Stomach (tissue), 9 donors: ENCODE data around the gene CAVIN1. TPM values are rescaled to one million over a fixed set of nuclear protein-coding genes. Genes with fewer than 3 reads are reported as not detected.
A peak's percentile ranks its signal among the peaks of the same experiment; 100 is the strongest.

ENCODE experiments used
- DNase-seq, 2 donors: peaks; one replicate each; pipeline versions ENCODE4 v3.0.0 to v3.0.0-alpha.2; 2013 to 2019
- H3K27ac ChIP-seq, 5 donors: fragments of 200-600 bp in 4 of 5; sonication (generic) in 4 of 5; one replicate each; pipeline ENCODE4 v1.5.1; 2013 to 2019; ENCODE audit warnings: mild to moderate bottlenecking in 1 of 5, moderate library complexity in 1 of 5
- H3K27me3 ChIP-seq, 3 donors: fragments of 200-600 bp; sonication (generic); one replicate each; pipeline ENCODE4 v1.5.1; 2017 to 2019; ENCODE audit warnings: mixed run types in 1 of 3
- H3K36me3 ChIP-seq, 4 donors: fragments of 200-600 bp; sonication (generic); 1 replicate in 3 of 4; 2 replicates in 1 of 4; pipeline ENCODE4 v1.5.1; 2016 to 2019
- H3K4me1 ChIP-seq, 4 donors: fragments of 200-600 bp; sonication (generic); one replicate each; pipeline ENCODE4 v1.5.1; 2016 to 2019
- H3K4me3 ChIP-seq, 4 donors: fragments of 200-600 bp; sonication (generic) in 3 of 4; one replicate each; pipeline ENCODE4 v1.5.1; 2016 to 2019; ENCODE audit warnings: mild to moderate bottlenecking in 1 of 4
- H3K9me3 ChIP-seq, 4 donors: fragments of 200-600 bp; sonication (generic); one replicate each; pipeline ENCODE4 v1.5.1; 2016 to 2019
- EP300 ChIP-seq: sonication (generic); formaldehyde crosslinking; IDR thresholded peaks from one replicate; pipeline ENCODE4 v1.6.1; 2017; ENCODE audit warnings: antibody characterized with exemption
- POLR2A ChIP-seq, 4 donors: fragments of 450-650 bp; IDR thresholded peaks; one replicate each; pipeline ENCODE4 v1.6.1; 2016; ENCODE audit warnings: antibody characterized with exemption in 4 of 4, control low read depth in 2 of 4, mild to moderate bottlenecking in 1 of 4, moderate library complexity in 1 of 4
- POLR2AphosphoS5 ChIP-seq, 3 donors: sonication (generic); formaldehyde crosslinking; IDR thresholded peaks; one replicate each; pipeline ENCODE4 v1.6.1; 2016; ENCODE audit warnings: antibody characterized with exemption in 3 of 3
- WGBS, 5 donors: extraction: QIAGEN DNeasy Blood & Tissue Kit in 3 of 5; methylation state at CpG; one replicate each; pipeline versions ENCODE4 v1.1.5 to v1.1.7; 2013 to 2018; 5-methylcytosine and 5-hydroxymethylcytosine counted together
- intact Hi-C: fragments of 100-400 bp; cut with DNase I; formaldehyde crosslinking; loops from one replicate; pipeline ENCODE4 v1.15.1; 2023; ENCODE audit warnings: low total_unique reads
- polyA plus RNA-seq, 3 donors: library from polyadenylated mRNA; stranded (reverse); fragments of 200-250 nt; gene quantifications; one replicate each; pipeline ENCODE4 v1.2.3, GENCODE V29; 2013
- small RNA-seq, 4 donors: library from RNA; depleted of rRNA; stranded (forward); fragments of <200 nt; gene quantifications; one replicate each; pipeline ENCODE3, GENCODE V24; 2016
- total RNA-seq, 5 donors: library from RNA; depleted of rRNA; stranded (reverse); fragments of >200 nt; gene quantifications; one replicate each; pipeline versions ENCODE4 v1.1.0 to v1.2.3, GENCODE V29; 2014 to 2016
- TF ChIP-seq, protein P1 (sequence below), 7 experiments: fragments of 450-650 bp in 4 of 7; fragments of 200-600 bp in 3 of 7; sonication (generic) in 3 of 7; IDR thresholded peaks; one replicate each; pipeline ENCODE4 v1.5.1; 2016 to 2019; ENCODE audit warnings: antibody characterized with exemption in 7 of 7, control low read depth in 2 of 7, mild to moderate bottlenecking in 1 of 7
- donor health status: healthy with polysubstance abuse.
- donor health status: Bipolar disorder and iron deficiency.
- donor health status: healthy.

CAVIN1 gene
- total and polyA plus RNA-seq, 8 donors, result 61.2 to 244 (median 102) TPM

DNA sequence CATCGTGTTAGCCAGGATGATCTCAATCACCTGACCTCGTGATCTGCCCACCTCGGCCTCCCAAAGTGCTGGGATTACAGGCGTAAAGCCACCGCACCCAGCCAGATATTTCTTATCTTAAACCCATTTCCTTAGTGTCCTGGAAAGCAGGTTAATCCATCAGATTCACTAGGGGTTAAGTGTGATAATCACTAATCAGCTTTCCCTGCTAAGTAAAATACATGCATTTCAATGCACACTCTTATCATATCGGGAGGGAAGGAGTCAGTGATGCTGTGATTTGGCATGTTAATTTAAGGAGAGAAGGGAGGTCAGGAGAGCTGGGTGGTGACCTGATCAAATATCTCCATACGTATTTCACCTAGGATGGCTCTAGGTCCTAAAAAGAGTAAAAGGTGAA is 63.9 kb downstream of the CAVIN1 start:
- DNase-seq, result no peak
- H3K27ac ChIP-seq, result no peak overlapping the region
- H3K27me3 ChIP-seq, result no peaks in the 10 kb centered on the region

DNA sequence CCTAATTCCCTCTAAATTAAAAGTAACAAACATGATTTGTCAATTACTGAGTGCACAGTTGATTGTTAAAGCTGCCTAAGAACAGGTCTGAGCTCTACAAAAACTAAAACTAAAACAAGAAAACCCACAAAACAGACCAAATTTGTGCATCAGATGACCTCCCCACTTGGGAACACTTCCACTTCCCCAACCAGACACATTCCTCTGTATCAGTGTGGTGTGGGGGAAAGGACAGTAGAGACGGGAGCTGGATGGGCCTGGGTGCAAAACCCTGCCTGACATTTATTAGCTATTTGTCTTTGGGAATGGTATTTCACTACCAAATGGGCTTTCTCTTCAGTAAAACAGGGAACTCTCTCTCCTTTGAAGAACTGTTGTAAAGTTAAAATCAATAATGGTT is 64.6 kb downstream of the CAVIN1 start:
- WGBS, 5 donors, result 67 to 88% (median 82%) methylated on average over 1 of the region's 1 CpG
- Histone ChIP-seq H3K9me3 (no peaks in the 10 kb centered on the region), H3K4me1 (peaks cover 23 to 86% (median 69%) of the 10 kb centered on the region in 4 donors), H3K27me3 (no peaks in the 10 kb centered on the region), H3K4me3 (no peak overlapping the region), H3K36me3 (no peaks in the 10 kb centered on the region), H3K27ac (no peak overlapping the region)
- intact Hi-C loops, result no loop called here
- TF ChIP-seq EP300, result no peak
- TF ChIP-seq, protein P1, sequence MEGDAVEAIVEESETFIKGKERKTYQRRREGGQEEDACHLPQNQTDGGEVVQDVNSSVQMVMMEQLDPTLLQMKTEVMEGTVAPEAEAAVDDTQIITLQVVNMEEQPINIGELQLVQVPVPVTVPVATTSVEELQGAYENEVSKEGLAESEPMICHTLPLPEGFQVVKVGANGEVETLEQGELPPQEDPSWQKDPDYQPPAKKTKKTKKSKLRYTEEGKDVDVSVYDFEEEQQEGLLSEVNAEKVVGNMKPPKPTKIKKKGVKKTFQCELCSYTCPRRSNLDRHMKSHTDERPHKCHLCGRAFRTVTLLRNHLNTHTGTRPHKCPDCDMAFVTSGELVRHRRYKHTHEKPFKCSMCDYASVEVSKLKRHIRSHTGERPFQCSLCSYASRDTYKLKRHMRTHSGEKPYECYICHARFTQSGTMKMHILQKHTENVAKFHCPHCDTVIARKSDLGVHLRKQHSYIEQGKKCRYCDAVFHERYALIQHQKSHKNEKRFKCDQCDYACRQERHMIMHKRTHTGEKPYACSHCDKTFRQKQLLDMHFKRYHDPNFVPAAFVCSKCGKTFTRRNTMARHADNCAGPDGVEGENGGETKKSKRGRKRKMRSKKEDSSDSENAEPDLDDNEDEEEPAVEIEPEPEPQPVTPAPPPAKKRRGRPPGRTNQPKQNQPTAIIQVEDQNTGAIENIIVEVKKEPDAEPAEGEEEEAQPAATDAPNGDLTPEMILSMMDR (IDR thresholded peaks at IDR 0.05), result no peak
- no peak for TF ChIP-seq POLR2AphosphoS5 (IDR thresholded peaks at IDR 0.05)
- TF ChIP-seq POLR2A (IDR thresholded peaks at IDR 0.05), result no peak
- DNase-seq, result no peak

More for the DNA sequence above, 63.9 kb downstream of the CAVIN1 start:
- no peak for TF ChIP-seq POLR2A (IDR thresholded peaks at IDR 0.05)
- TF ChIP-seq POLR2AphosphoS5 (IDR thresholded peaks at IDR 0.05), result no peak
- TF ChIP-seq EP300, result no peak
- TF ChIP-seq, protein P1 (IDR thresholded peaks at IDR 0.05), result no peak
- Histone ChIP-seq H3K4me1 (peaks cover 25 to 87% (median 71%) of the 10 kb centered on the region in 4 donors), H3K36me3 (no peaks in the 10 kb centered on the region), H3K9me3 (no peaks in the 10 kb centered on the region), H3K4me3 (no peak overlapping the region)
- WGBS, 5 donors, result 72 to 76% (median 74%) methylated on average over 7 of the region's 7 CpGs
- intact Hi-C loops, result no loop called here

DNA sequence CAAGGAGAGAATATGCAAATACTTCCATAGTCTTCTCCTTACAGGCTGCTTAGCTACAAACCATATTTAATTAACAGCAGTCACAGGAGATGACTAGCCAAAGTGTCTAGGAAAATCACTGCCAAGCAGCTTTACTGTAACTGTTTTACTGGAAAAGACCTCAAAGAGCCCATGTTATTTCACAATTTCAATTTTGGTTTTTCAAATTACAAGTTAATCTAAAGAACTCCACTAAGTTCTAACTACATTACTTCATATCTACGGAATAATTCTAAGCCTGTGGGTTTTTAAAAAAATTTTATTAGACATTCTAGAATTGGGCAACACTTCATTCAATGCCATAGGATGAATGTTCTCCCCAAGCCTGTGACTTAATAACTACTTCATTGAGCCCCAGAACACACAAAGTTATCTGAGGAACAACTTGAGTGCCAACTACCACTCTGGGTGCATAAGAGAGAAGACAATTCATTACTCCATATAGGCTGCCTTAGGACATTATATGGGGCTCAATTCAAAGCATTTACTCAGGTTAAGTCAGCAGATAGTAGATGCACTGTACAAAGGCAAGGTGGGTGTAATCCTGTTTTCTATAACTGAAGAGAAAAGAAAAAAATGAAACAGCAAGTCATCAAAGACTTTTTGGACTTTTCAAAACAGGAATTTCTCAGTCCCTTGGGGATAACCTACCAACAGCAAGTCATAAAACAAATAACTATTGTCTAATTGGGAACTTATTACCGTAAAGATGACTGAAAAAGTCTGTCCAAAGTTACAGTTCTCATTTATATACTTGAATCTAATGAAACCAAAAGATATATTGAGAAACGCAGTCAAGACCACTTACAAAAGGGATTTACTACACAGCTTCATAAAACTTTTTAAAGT is 67.9 kb downstream of the CAVIN1 start:
- intact Hi-C loops, result no loop called here

More for the DNA sequence above, 67.9 kb downstream of the CAVIN1 start:
- peaks cover 9 to 78% (median 56%) of the 10 kb centered on the region in 4 donors for H3K4me1 ChIP-seq
- TF ChIP-seq POLR2AphosphoS5 (IDR thresholded peaks at IDR 0.05) (no peak), POLR2A (IDR thresholded peaks at IDR 0.05) (no peak), EP300 (no peak)
- TF ChIP-seq, protein P1 (IDR thresholded peaks at IDR 0.05), result no peak
- WGBS, 5 donors, result 68 to 75% (median 71%) methylated on average over 3 of the region's 3 CpGs
- peak overlapping the region in 1 of 5 donors; percentile 4 for H3K27ac ChIP-seq
- H3K9me3 ChIP-seq, result no peaks in the 10 kb centered on the region
- DNase-seq, result no peak
- no peaks in the 10 kb centered on the region for H3K36me3 ChIP-seq
- H3K4me3 ChIP-seq, result no peak overlapping the region
- no peaks in the 10 kb centered on the region for H3K27me3 ChIP-seq

Small RNAs within 50 kb of the gene (small RNA-seq; reads per million reads assigned to genes)
- gene RNU7-97P, result 0 reads per million in 4 donors

Other genes with a start within 250 kb of the CAVIN1 start
- not detected for gene KCNH4, start 242.1 kb downstream of the CAVIN1 start, total RNA-seq
- gene KCNH4, start 242.1 kb downstream of the CAVIN1 start, polyA plus RNA-seq, result not detected
- not detected for gene HCRT, start 237.8 kb downstream of the CAVIN1 start, total RNA-seq
- gene HCRT, start 237.8 kb downstream of the CAVIN1 start, polyA plus RNA-seq, result not detected
- gene GHDC, start 228.8 kb downstream of the CAVIN1 start, total RNA-seq, result 10 to 100 TPM in 3 of 5 donors, 1 to 10 TPM in 1, not detected in 1; 7.1 to 43.2 (median 13.5) TPM
- gene GHDC, start 228.8 kb downstream of the CAVIN1 start, polyA plus RNA-seq, result 10 to 100 TPM; 11.3 to 14.5 (median 13.9) TPM
- 10 to 100 TPM; 51.4 to 86.2 (median 62.4) TPM for gene STAT5B, start 146.9 kb downstream of the CAVIN1 start, total RNA-seq
- 10 to 100 TPM; 18.9 to 24.1 (median 19.8) TPM for gene STAT5B, start 146.9 kb downstream of the CAVIN1 start, polyA plus RNA-seq
- 10 to 100 TPM; 16.2 to 81.7 (median 20.6) TPM for gene STAT5A, start 134.8 kb downstream of the CAVIN1 start, total RNA-seq
- 10 to 100 TPM in 2 of 3 donors, 1 to 10 TPM in 1; 9.6 to 10.5 (median 10.5) TPM for gene STAT5A, start 134.8 kb downstream of the CAVIN1 start, polyA plus RNA-seq
- gene STAT3, start 34.8 kb downstream of the CAVIN1 start, total RNA-seq, result 100 to 1,000 TPM in 4 of 5 donors, 10 to 100 TPM in 1; 70.4 to 207 (median 159) TPM
- gene STAT3, start 34.8 kb downstream of the CAVIN1 start, polyA plus RNA-seq, result 10 to 100 TPM; 31.3 to 46.6 (median 42.3) TPM
- 100 to 1,000 TPM in 3 of 5 donors, 10 to 100 TPM in 2; 61.7 to 435 (median 123) TPM for gene ATP6V0A1, start 35.6 kb upstream of the CAVIN1 start, total RNA-seq
- 10 to 100 TPM; 13.1 to 24.5 (median 13.2) TPM for gene ATP6V0A1, start 35.6 kb upstream of the CAVIN1 start, polyA plus RNA-seq
- 10 to 100 TPM; 11.7 to 55.8 (median 22.9) TPM for gene NAGLU, start 113.0 kb upstream of the CAVIN1 start, total RNA-seq
- 10 to 100 TPM; 16.7 to 22.4 (median 19.9) TPM for gene NAGLU, start 113.0 kb upstream of the CAVIN1 start, polyA plus RNA-seq
- 1 to 10 TPM in 1 of 5 donors, under 1 TPM in 1, not detected in 3; 0.55 to 1.8 TPM for gene HSD17B1, start 129.7 kb upstream of the CAVIN1 start, total RNA-seq
- gene HSD17B1, start 129.7 kb upstream of the CAVIN1 start, polyA plus RNA-seq, result 1 to 10 TPM; 2.7 to 4.8 (median 4.6) TPM
- 100 to 1,000 TPM in 1 of 5 donors, 10 to 100 TPM in 4; 15.6 to 127 (median 43.5) TPM for gene COASY, start 138.9 kb upstream of the CAVIN1 start, total RNA-seq
- 10 to 100 TPM; 79.6 to 93.4 (median 88.4) TPM for gene COASY, start 138.9 kb upstream of the CAVIN1 start, polyA plus RNA-seq
- 100 to 1,000 TPM in 1 of 5 donors, 10 to 100 TPM in 4; 39.7 to 101 (median 62.5) TPM for gene MLX, start 143.8 kb upstream of the CAVIN1 start, total RNA-seq
- 10 to 100 TPM; 39.1 to 83.4 (median 55.5) TPM for gene MLX, start 143.8 kb upstream of the CAVIN1 start, polyA plus RNA-seq
- gene PSMC3IP, start 154.5 kb upstream of the CAVIN1 start, total RNA-seq, result 1 to 10 TPM in 2 of 5 donors, under 1 TPM in 1, not detected in 2; 0.89 to 3.3 (median 2.4) TPM
- 1 to 10 TPM; 5.1 to 6.5 (median 5.2) TPM for gene PSMC3IP, start 154.5 kb upstream of the CAVIN1 start, polyA plus RNA-seq
- gene RETREG3, start 186.1 kb upstream of the CAVIN1 start, total RNA-seq, result 10 to 100 TPM; 21.1 to 74.8 (median 51.0) TPM
- gene RETREG3, start 186.1 kb upstream of the CAVIN1 start, polyA plus RNA-seq, result 10 to 100 TPM in 2 of 3 donors, 1 to 10 TPM in 1; 9.5 to 20.4 (median 15.4) TPM
- gene TUBG1, start 186.4 kb upstream of the CAVIN1 start, total RNA-seq, result 10 to 100 TPM; 18.5 to 72.4 (median 49.2) TPM
- gene TUBG1, start 186.4 kb upstream of the CAVIN1 start, polyA plus RNA-seq, result 10 to 100 TPM; 33.3 to 51.5 (median 42.2) TPM
- gene TUBG2, start 236.0 kb upstream of the CAVIN1 start, total RNA-seq, result 100 to 1,000 TPM in 2 of 5 donors, 10 to 100 TPM in 2, 1 to 10 TPM in 1; 4.3 to 181 (median 15.8) TPM
- gene TUBG2, start 236.0 kb upstream of the CAVIN1 start, polyA plus RNA-seq, result 10 to 100 TPM; 13.3 to 17.1 (median 15.9) TPM